ENCODE data around the gene AURKAIP1.

AURKAIP1 gene

GRCh38 chr1:1357871-1358432 lies 17.1 kb downstream of the AURKAIP1 start:
- no peak overlapping the region for H2AFZ ChIP-seq (ENCODE audit: low read depth)
- H3K4me1 ChIP-seq (ENCODE audit: low read depth, poor library complexity, severe bottlenecking), result peaks cover 14% of the 10 kb centered on the region
- no peak overlapping the region for H3K27ac ChIP-seq
- H3K79me2 ChIP-seq (ENCODE audit: insufficient read depth, low read depth), result no peaks in the 10 kb centered on the region
- no peak overlapping the region for H3K9ac ChIP-seq
- H3K27me3 ChIP-seq (ENCODE audit: insufficient read depth, low read depth), result peaks cover 8% of the 10 kb centered on the region; the same call in 1 of the 2 replicates
- no peaks in the 10 kb centered on the region for H4K20me1 ChIP-seq (ENCODE audit: insufficient read depth)
- no peak overlapping the region for H3K4me2 ChIP-seq
- no peaks in the 10 kb centered on the region for H3K36me3 ChIP-seq (ENCODE audit: insufficient read depth)
- TF ChIP-seq CTCF (conservative IDR thresholded peaks at IDR 0.05; ENCODE audit: low read depth, low read length), result no peak
- no peak overlapping the region for H3K4me3 ChIP-seq (IDR thresholded peaks at IDR 0.05; ENCODE audit: insufficient read depth, low read depth, low read length)

- Histone ChIP-seq H3K4me1 (ENCODE audit: low read depth, poor library complexity, severe bottlenecking) (peaks cover 14% of the 10 kb centered on the region), H3K9ac (no peak overlapping the region), H4K20me1 (ENCODE audit: insufficient read depth) (no peaks in the 10 kb centered on the region), H3K36me3 (ENCODE audit: insufficient read depth) (no peaks in the 10 kb centered on the region), H3K79me2 (ENCODE audit: insufficient read depth, low read depth) (no peaks in the 10 kb centered on the region), H3K27me3 (ENCODE audit: insufficient read depth, low read depth) (peaks cover 3% of the 10 kb centered on the region; the same call in 1 of the 2 replicates), H3K27ac (no peak overlapping the region), H3K4me3 (IDR thresholded peaks at IDR 0.05; ENCODE audit: insufficient read depth, low read depth, low read length) (no peak overlapping the region), H3K4me2 (no peak overlapping the region), H2AFZ (ENCODE audit: low read depth) (no peak overlapping the region)
- TF ChIP-seq CTCF (conservative IDR thresholded peaks at IDR 0.05; ENCODE audit: low read depth, low read length), result no peak
Observed at GRCh38 chr1:1356796-1357401, 18.1 kb downstream of the AURKAIP1 start.

- Histone ChIP-seq H2AFZ (ENCODE audit: low read depth) (no peak overlapping the region), H3K4me2 (no peak overlapping the region), H3K79me2 (ENCODE audit: insufficient read depth, low read depth) (no peaks in the 10 kb centered on the region), H3K27ac (no peak overlapping the region), H3K4me3 (IDR thresholded peaks at IDR 0.05; ENCODE audit: insufficient read depth, low read depth, low read length) (no peak overlapping the region), H4K20me1 (ENCODE audit: insufficient read depth) (no peaks in the 10 kb centered on the region), H3K9ac (no peak overlapping the region), H3K4me1 (ENCODE audit: low read depth, poor library complexity, severe bottlenecking) (peaks cover 18% of the 10 kb centered on the region), H3K27me3 (ENCODE audit: insufficient read depth, low read depth) (no peaks in the 10 kb centered on the region; the same call in 1 of the 2 replicates), H3K36me3 (ENCODE audit: insufficient read depth) (no peaks in the 10 kb centered on the region)
- no peak for TF ChIP-seq CTCF (conservative IDR thresholded peaks at IDR 0.05; ENCODE audit: low read depth, low read length)
Observed at GRCh38 chr1:1356166-1356795, 18.7 kb downstream of the AURKAIP1 start.

GRCh38 chr1:1355416-1355815 lies 19.6 kb downstream of the AURKAIP1 start:
- H2AFZ ChIP-seq (ENCODE audit: low read depth), result no peak overlapping the region
- no peaks in the 10 kb centered on the region for H3K79me2 ChIP-seq (ENCODE audit: insufficient read depth, low read depth)
- no peak overlapping the region for H3K4me3 ChIP-seq (IDR thresholded peaks at IDR 0.05; ENCODE audit: insufficient read depth, low read depth, low read length)
- no peaks in the 10 kb centered on the region for H4K20me1 ChIP-seq (ENCODE audit: insufficient read depth)
- TF ChIP-seq CTCF (conservative IDR thresholded peaks at IDR 0.05; ENCODE audit: low read depth, low read length), result no peak
- no peak overlapping the region for H3K27ac ChIP-seq
- no peaks in the 10 kb centered on the region for H3K36me3 ChIP-seq (ENCODE audit: insufficient read depth)
- no peak overlapping the region for H3K4me2 ChIP-seq
- no peaks in the 10 kb centered on the region; the same call in 1 of the 2 replicates for H3K27me3 ChIP-seq (ENCODE audit: insufficient read depth, low read depth)
- peaks cover 18% of the 10 kb centered on the region for H3K4me1 ChIP-seq (ENCODE audit: low read depth, poor library complexity, severe bottlenecking)
- no peak overlapping the region for H3K9ac ChIP-seq

Measured in KMS-11 (cell line).